Epithelial cell of esophagus (primary cell): ENCODE measurements around the gene SGSH.

Source experiments
- DNase-seq: peaks from one replicate; pipeline ENCODE4 v3.0.0; 2010; ENCODE audit warnings: low read depth
- H3K4me3 ChIP-seq: 2 replicates; pipeline ENCODE4 v1.5.1; 2011; ENCODE audit warnings: mild to moderate bottlenecking, low read length, control low read depth
- CTCF ChIP-seq: IDR thresholded peaks from 2 replicates; pipeline ENCODE4 v1.5.1; 2011; ENCODE audit warnings: low read depth, mild to moderate bottlenecking, low read length, control low read depth, inconsistent platforms; ENCODE audit not compliant: insufficient read depth; ENCODE audit errors: missing control alignments

The SGSH gene

GRCh38 chr17:80166446-80166845 is 53.7 kb downstream of the SGSH start:
- H3K4me3 ChIP-seq = no peak overlapping the region
- peak; percentile 62 for DNase-seq
- peak; percentile 3 for TF ChIP-seq CTCF

- DNase-seq = no peak
- no peak for TF ChIP-seq CTCF
- H3K4me3 ChIP-seq = no peak overlapping the region
These were observed 55.9 kb downstream of the SGSH start for GRCh38 chr17:80164185-80164584.

- no peak for DNase-seq
- no peak overlapping the region for H3K4me3 ChIP-seq
- no peak for TF ChIP-seq CTCF
These were observed 56.8 kb downstream of the SGSH start for GRCh38 chr17:80163336-80163735.

DNA sequence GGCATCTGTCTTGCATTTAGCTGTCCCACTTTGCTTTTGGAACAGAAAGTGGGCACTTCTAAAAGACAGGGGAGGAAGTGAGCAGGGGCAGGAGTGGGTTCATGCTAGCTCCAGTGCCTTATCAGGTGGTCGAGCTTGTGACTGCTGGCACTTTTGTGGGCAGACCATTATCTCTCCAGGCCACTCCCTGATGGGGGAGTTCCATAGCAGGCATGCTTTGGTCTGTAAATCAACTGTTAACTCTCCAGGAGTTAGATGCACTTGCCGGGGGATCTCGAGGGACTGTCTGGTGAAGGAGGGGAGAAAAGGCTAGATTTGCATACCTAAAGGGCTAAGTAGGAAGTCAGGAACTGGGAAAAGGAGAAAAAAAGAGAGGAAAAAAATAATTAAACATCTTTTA is 59.6 kb downstream of the SGSH start:
- no peak for DNase-seq
- no peak overlapping the region for H3K4me3 ChIP-seq

More for the DNA sequence above, 59.6 kb downstream of the SGSH start:
- TF ChIP-seq CTCF = no peak
